ENCODE measurements around the gene RNU1-2. TPM values are rescaled to one million over a fixed set of nuclear protein-coding genes. Genes with fewer than 3 reads are reported as not detected.
"Not testable (repeated sequence)": the region's sequence is repeated elsewhere in the genome, so short reads cannot be mapped to it uniquely, and the experiment has no call there.

The RNU1-2 gene
- total RNA-seq, 5 donors from 2014 or later (not counting 1 experiment from before 2014, with no cell fraction given): 2,148 to 4,743 (median 3,650) TPM

DNA sequence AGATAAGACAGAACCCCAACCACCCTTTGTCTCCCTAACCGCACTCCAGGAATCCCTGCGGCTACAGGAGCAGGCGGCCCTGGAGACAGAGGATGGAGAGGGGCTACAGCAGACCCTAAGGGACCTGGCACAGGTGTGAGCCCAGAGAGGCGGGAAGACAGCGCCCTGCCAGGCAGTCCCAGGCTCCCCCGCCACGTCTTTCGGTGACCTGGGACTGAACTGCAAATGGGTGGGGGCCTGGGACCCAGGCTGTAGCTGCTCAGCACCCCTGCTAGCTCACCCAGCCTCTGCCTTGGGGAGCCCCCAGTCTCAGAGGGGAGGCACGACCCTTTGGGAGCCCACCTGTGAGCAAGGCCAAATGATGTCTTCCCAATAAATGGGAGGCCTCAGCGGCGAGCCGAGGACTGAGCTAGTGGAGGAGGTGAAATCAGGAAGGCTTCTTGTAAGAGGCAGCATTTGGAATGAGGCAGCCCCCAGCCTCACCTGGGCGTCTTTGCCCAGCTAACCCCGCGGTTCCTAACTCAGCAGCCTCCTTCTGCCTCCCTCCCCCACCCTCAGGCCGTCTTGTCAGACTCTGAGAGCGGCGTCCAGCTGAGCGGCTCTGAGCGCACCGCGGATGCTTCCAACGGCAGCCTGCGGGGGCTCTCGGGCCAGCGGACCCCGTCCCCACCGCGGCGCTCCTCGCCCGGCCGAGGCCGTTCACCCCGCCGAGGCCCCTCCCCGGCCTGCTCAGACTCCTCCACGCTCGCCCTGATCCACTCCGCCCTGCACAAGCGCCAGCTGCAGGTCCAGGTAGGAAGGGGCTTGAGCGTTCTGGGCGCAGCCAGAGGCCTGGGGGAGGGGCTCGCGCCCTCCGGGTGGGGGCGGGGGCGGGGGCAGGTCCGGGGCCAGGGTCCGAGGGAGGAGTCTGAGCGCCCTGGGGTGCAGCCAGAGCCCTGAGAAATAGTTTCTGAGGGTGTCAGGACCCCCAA, 42.9 kb downstream of the RNU1-2 start:
- CTCF ChIA-PET: no interaction called here
- no peaks in the 10 kb centered on the region for H3K4me1 ChIP-seq (ENCODE audit: control insufficient read depth in 1 of 2, extremely low read depth in 1 of 2, insufficient read depth in 2 of 2, low read length in 2 of 2)
- no peaks in the 10 kb centered on the region for H3K27me3 ChIP-seq (replicated peaks in 1 of 2; ENCODE audit: control insufficient read depth in 2 of 2, extremely low read depth in 1 of 2, insufficient read depth in 2 of 2, low read length in 1 of 2)
- ATAC-seq (replicated peaks in 1 of 4): no peak
- no peaks in the 10 kb centered on the region for H3K4me1 Mint-ChIP-seq
- no peak overlapping the region for H3K4me3 Mint-ChIP-seq
- no peaks in the 10 kb centered on the region for H3K9me3 Mint-ChIP-seq
- POLR2A ChIA-PET: no interaction called here
- no peak for DNase-seq
- no peak overlapping the region for H3K27ac ChIP-seq (ENCODE audit: low read length)
- H3K36me3 Mint-ChIP-seq: peaks cover 24% of the 10 kb centered on the region
- no peaks in the 10 kb centered on the region for H3K9me3 ChIP-seq
- no peak overlapping the region for H3K27ac Mint-ChIP-seq
- WGBS (ENCODE audit: insufficient coverage): 95% methylated on average over 37 of the region's 51 CpGs
- no peaks in the 10 kb centered on the region for H3K27me3 Mint-ChIP-seq
- H3K36me3 ChIP-seq (ENCODE audit: control insufficient read depth in 2 of 2, extremely low read depth in 1 of 2, insufficient read depth in 1 of 2, low read length in 1 of 2): peaks cover 4 to 6% of the 10 kb centered on the region in 2 donors
- H3K4me3 ChIP-seq (ENCODE audit: control insufficient read depth in 1 of 2, extremely low read depth in 1 of 2, low read length in 1 of 2): no peak overlapping the region

DNA sequence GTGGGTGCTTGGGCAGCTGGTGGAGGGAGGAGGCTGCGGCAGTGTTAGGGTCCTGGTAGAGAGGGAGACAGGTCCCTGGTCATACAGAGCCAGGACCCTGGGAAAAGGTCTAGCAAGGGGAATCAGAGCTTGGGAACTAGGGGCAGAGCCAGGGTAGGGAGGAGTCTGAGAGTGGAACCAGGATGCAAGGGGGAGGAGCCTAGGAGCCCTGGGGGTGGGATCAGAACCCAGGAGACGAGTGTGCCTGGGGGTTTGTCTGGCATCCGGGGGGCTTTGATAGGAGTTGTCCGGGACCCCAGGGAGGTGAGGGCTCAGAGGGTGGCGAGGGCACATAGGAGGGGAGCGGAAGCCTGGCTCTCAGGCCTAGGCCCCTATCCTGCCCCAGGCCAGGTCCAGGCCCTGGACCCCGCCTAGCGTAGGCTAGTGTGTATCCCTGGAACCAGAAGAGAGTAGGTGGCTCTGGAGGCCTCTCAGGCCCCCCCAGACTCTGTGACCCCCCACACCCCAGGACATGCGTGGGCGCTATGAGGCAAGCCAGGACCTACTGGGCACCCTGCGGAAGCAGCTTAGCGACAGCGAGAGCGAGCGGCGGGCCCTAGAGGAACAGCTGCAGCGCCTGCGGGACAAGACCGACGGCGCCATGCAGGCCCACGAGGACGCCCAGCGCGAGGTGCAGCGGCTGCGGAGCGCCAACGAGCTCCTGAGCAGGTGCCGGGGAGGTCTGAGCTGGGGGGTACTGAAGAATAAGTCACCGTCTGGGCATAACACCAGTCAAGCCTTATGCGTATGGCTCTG, 43.8 kb downstream of the RNU1-2 start:
- peaks cover 28% of the 10 kb centered on the region for H3K36me3 Mint-ChIP-seq
- H3K4me1 Mint-ChIP-seq; H3K27me3 ChIP-seq (replicated peaks in 1 of 2; ENCODE audit: control insufficient read depth in 2 of 2, extremely low read depth in 1 of 2, insufficient read depth in 2 of 2, low read length in 1 of 2); H3K9me3 ChIP-seq; ATAC-seq (replicated peaks in 1 of 4); DNase-seq; CTCF ChIA-PET; H3K4me1 ChIP-seq (ENCODE audit: control insufficient read depth in 1 of 2, extremely low read depth in 1 of 2, insufficient read depth in 2 of 2, low read length in 2 of 2); H3K27ac ChIP-seq (ENCODE audit: low read length); H3K27me3 Mint-ChIP-seq; H3K9me3 Mint-ChIP-seq; H3K4me3 ChIP-seq (ENCODE audit: control insufficient read depth in 1 of 2, extremely low read depth in 1 of 2, low read length in 1 of 2); H3K4me3 Mint-ChIP-seq; POLR2A ChIA-PET; H3K27ac Mint-ChIP-seq: not testable (repeated sequence)
- 96% methylated on average over 32 of the region's 32 CpGs for WGBS (ENCODE audit: insufficient coverage)
- peaks cover 7 to 13% of the 10 kb centered on the region in 2 donors for H3K36me3 ChIP-seq (ENCODE audit: control insufficient read depth in 2 of 2, extremely low read depth in 1 of 2, insufficient read depth in 1 of 2, low read length in 1 of 2)

GRCh38 chr1:16944038-16944437, 48.3 kb downstream of the RNU1-2 start:
- Mint-ChIP-seq H3K27ac (no peak overlapping the region), H3K36me3 (peaks cover 24% of the 10 kb centered on the region), H3K9me3 (no peaks in the 10 kb centered on the region), H3K27me3 (no peaks in the 10 kb centered on the region), H3K4me3 (no peak overlapping the region), H3K4me1 (no peaks in the 10 kb centered on the region)
- ChIA-PET CTCF (no interaction called here), POLR2A (no interaction called here)
- no peaks in the 10 kb centered on the region for H3K4me1 ChIP-seq (ENCODE audit: control insufficient read depth in 1 of 2, extremely low read depth in 1 of 2, insufficient read depth in 2 of 2, low read length in 2 of 2)
- 96% methylated on average over 16 of the region's 19 CpGs for WGBS (ENCODE audit: insufficient coverage)
- ATAC-seq (replicated peaks in 1 of 4): no peak
- H3K36me3 ChIP-seq (ENCODE audit: control insufficient read depth in 2 of 2, extremely low read depth in 1 of 2, insufficient read depth in 1 of 2, low read length in 1 of 2): peaks cover 5 to 18% of the 10 kb centered on the region in 2 donors
- DNase-seq: no peak
- no peaks in the 10 kb centered on the region for H3K9me3 ChIP-seq
- H3K4me3 ChIP-seq (ENCODE audit: control insufficient read depth in 1 of 2, extremely low read depth in 1 of 2, low read length in 1 of 2): no peak overlapping the region
- no peaks in the 10 kb centered on the region for H3K27me3 ChIP-seq (replicated peaks in 1 of 2; ENCODE audit: control insufficient read depth in 2 of 2, extremely low read depth in 1 of 2, insufficient read depth in 2 of 2, low read length in 1 of 2)
- H3K27ac ChIP-seq (ENCODE audit: low read length): no peak overlapping the region

GRCh38 chr1:16945512-16945911, 49.7 kb downstream of the RNU1-2 start:
- not testable (repeated sequence) for H3K4me1 ChIP-seq (ENCODE audit: control insufficient read depth in 1 of 2, extremely low read depth in 1 of 2, insufficient read depth in 2 of 2, low read length in 2 of 2); ATAC-seq (replicated peaks in 1 of 4); H3K4me1 Mint-ChIP-seq; H3K27ac ChIP-seq (ENCODE audit: low read length); H3K27ac Mint-ChIP-seq; H3K27me3 Mint-ChIP-seq; H3K4me3 Mint-ChIP-seq; H3K4me3 ChIP-seq (ENCODE audit: control insufficient read depth in 1 of 2, extremely low read depth in 1 of 2, low read length in 1 of 2); H3K9me3 ChIP-seq; DNase-seq; H3K9me3 Mint-ChIP-seq; H3K27me3 ChIP-seq (replicated peaks in 1 of 2; ENCODE audit: control insufficient read depth in 2 of 2, extremely low read depth in 1 of 2, insufficient read depth in 2 of 2, low read length in 1 of 2)
- H3K36me3 Mint-ChIP-seq: peaks cover 24% of the 10 kb centered on the region
- 67% methylated on average over 1 of the region's 9 CpGs for WGBS (ENCODE audit: insufficient coverage)
- ChIA-PET CTCF (interaction anchor here in 1 of 2 donors (1.5 kb wide), 1 partner anchor 325 kb away, joined by 3 read pairs; no protein-coding TSS in a partner anchor), POLR2A (interaction anchor here in 1 of 2 donors (0.5 kb wide), 1 partner anchor 986 kb away, joined by 3 read pairs; no protein-coding TSS in a partner anchor)
- H3K36me3 ChIP-seq (ENCODE audit: control insufficient read depth in 2 of 2, extremely low read depth in 1 of 2, insufficient read depth in 1 of 2, low read length in 1 of 2): peaks cover 5 to 18% of the 10 kb centered on the region in 2 donors

Other genes starting within 250 kb of the RNU1-2 start
- 1,000 to 10,000 TPM; 2,148 to 4,743 (median 3,650) TPM for gene RNU1-3, start 229.0 kb upstream of the RNU1-2 start, total RNA-seq
- gene RNU1-4, start 155.5 kb upstream of the RNU1-2 start, total RNA-seq: 1,000 to 10,000 TPM; 2,148 to 4,743 (median 3,650) TPM
- 100 to 1,000 TPM in 1 of 5 donors, 10 to 100 TPM in 4; 59.3 to 104 (median 86.4) TPM for gene CROCC, start 26.0 kb downstream of the RNU1-2 start, total RNA-seq
- not detected for gene MFAP2, start 84.6 kb downstream of the RNU1-2 start, total RNA-seq
- gene ATP13A2, start 115.9 kb downstream of the RNU1-2 start, total RNA-seq: 10 to 100 TPM; 39.4 to 65.5 (median 58.2) TPM
- 10 to 100 TPM; 46.2 to 61.7 (median 57.6) TPM for gene SDHB, start 158.1 kb downstream of the RNU1-2 start, total RNA-seq
- gene PADI2, start 223.5 kb downstream of the RNU1-2 start, total RNA-seq: under 1 TPM in 3 of 5 donors, not detected in 2; 0.23 to 0.35 (median 0.30) TPM

Data from T-cell (primary cell).